Esophagus muscularis mucosa (tissue), 4 donors: ENCODE measurements around the gene TMEM14A. TPM values are rescaled to one million over a fixed set of nuclear protein-coding genes. Genes with fewer than 3 reads are reported as not detected.

Experiments
- DNase-seq: peaks from one replicate; pipeline ENCODE4 v3.0.0-alpha.2; 2017; ENCODE audit errors: extremely low spot score
- H3K27ac ChIP-seq, 4 donors: fragments of 200-600 bp; sonication (generic); replicated peaks in 1 of 4; 1 replicate in 3 of 4; 2 replicates in 1 of 4; pipeline ENCODE4 v1.5.1; 2016 to 2019; ENCODE audit warnings: mild to moderate bottlenecking in 1 of 4
- H3K27me3 ChIP-seq, 4 donors: fragments of 200-600 bp; sonication (generic); one replicate each; pipeline versions ENCODE4 v1.5.1 to v1.6.0; 2016 to 2019
- H3K36me3 ChIP-seq, 4 donors: fragments of 200-600 bp; sonication (generic); one replicate each; pipeline ENCODE4 v1.5.1; 2016 to 2019
- H3K4me1 ChIP-seq, 4 donors: fragments of 200-600 bp; sonication (generic); one replicate each; pipeline ENCODE4 v1.5.1; 2016 to 2019
- H3K4me3 ChIP-seq, 4 donors: fragments of 200-600 bp; sonication (generic); 1 replicate in 2 of 4; 2 replicates in 2 of 4; pipeline ENCODE4 v1.5.1; 2016 to 2019; ENCODE audit warnings: mild to moderate bottlenecking in 4 of 4, moderate library complexity in 1 of 4
- H3K9me3 ChIP-seq, 4 donors: fragments of 200-600 bp; sonication (generic); 1 replicate in 3 of 4; 2 replicates in 1 of 4; pipeline ENCODE4 v1.5.1; 2016 to 2019
- EP300 ChIP-seq: sonication (generic); formaldehyde crosslinking; IDR thresholded peaks from one replicate; pipeline ENCODE4 v1.6.1; 2017; ENCODE audit warnings: antibody characterized with exemption
- POLR2A ChIP-seq: fragments of 450-650 bp; IDR thresholded peaks from one replicate; pipeline ENCODE4 v1.6.1; 2017; ENCODE audit warnings: antibody characterized with exemption, moderate library complexity, mild to moderate bottlenecking, low read depth
- POLR2AphosphoS5 ChIP-seq, 2 donors: sonication (generic); formaldehyde crosslinking; IDR thresholded peaks; one replicate each; pipeline ENCODE4 v1.6.1; 2017; ENCODE audit warnings: antibody characterized with exemption in 2 of 2
- WGBS: methylation state at CpG from one replicate; pipeline ENCODE4 v1.1.5; 2018; 5-methylcytosine and 5-hydroxymethylcytosine counted together
- intact Hi-C: fragments of 100-400 bp; cut with DNase I; formaldehyde crosslinking; loops from one replicate; pipeline ENCODE4 v1.15.1; 2023
- total RNA-seq, 4 donors: library from RNA; depleted of rRNA; stranded (reverse); fragments of >200 nt; gene quantifications; one replicate each; pipeline versions ENCODE4 v1.1.0 to v1.2.1, GENCODE V29; 2016
- TF ChIP-seq, protein P1 (sequence below), 3 experiments: fragments of 200-600 bp in 2 of 3; fragments of 450-650 bp in 1 of 3; sonication (generic) in 2 of 3; IDR thresholded peaks; one replicate each; pipeline ENCODE4 v1.5.1; 2017 to 2019; ENCODE audit warnings: antibody characterized with exemption in 3 of 3, mild to moderate bottlenecking in 2 of 3, moderate library complexity in 1 of 3

TMEM14A gene
- total RNA-seq, 4 donors from 2014 or later: 19.2 to 31.1 (median 21.9) TPM

DNA sequence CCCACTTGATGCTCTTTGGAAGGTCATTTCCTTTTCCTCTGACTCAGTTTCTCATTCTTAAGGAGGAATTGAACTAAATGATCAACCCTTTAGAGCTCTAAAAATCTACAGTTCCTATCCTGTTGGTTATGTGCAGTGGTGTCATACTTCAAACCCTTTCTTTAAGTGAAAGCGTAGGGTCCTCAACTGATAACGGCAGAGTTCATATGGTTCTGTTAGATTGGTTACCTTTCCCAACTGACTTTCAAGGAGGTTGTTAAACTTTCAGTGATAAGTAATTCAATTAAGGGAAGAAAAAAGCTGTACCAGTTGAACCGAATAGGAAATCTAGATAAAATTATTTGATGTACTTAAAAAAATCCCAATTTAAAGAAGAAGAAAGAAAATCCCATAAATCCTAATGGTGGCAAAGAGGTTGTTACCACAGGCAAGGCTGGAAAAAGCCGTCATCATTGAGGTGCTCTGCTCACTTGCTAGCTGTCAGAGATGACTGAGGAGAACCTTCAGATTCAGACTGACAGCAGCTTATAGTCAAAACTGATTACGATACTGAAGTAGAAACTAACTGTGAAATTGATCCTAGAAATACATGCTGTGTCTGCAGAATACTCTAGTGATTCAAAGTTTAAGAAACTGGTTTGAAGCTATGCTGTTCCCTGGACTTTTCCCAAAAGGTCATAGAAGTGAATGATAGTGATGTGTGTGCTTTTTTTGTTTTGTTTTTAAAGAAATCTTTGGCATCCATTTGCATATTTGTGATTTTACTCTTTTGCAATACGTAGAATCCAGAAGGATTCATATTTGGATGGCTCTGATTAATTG, 16.2 kb downstream of the TMEM14A start:
- DNase-seq: no peak
- TF ChIP-seq POLR2AphosphoS5 (IDR thresholded peaks at IDR 0.05): no peak
- no peak for TF ChIP-seq EP300
- TF ChIP-seq, protein P1, sequence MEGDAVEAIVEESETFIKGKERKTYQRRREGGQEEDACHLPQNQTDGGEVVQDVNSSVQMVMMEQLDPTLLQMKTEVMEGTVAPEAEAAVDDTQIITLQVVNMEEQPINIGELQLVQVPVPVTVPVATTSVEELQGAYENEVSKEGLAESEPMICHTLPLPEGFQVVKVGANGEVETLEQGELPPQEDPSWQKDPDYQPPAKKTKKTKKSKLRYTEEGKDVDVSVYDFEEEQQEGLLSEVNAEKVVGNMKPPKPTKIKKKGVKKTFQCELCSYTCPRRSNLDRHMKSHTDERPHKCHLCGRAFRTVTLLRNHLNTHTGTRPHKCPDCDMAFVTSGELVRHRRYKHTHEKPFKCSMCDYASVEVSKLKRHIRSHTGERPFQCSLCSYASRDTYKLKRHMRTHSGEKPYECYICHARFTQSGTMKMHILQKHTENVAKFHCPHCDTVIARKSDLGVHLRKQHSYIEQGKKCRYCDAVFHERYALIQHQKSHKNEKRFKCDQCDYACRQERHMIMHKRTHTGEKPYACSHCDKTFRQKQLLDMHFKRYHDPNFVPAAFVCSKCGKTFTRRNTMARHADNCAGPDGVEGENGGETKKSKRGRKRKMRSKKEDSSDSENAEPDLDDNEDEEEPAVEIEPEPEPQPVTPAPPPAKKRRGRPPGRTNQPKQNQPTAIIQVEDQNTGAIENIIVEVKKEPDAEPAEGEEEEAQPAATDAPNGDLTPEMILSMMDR (IDR thresholded peaks at IDR 0.05): no peak
- TF ChIP-seq POLR2A: no peak
- Histone ChIP-seq H3K27me3 (no peaks in the 10 kb centered on the region), H3K36me3 (peaks cover 0 to 24% (median 15%) of the 10 kb centered on the region in 4 donors), H3K27ac (no peak overlapping the region), H3K9me3 (no peaks in the 10 kb centered on the region), H3K4me3 (no peak overlapping the region), H3K4me1 (no peaks in the 10 kb centered on the region)
- 97% methylated on average over 6 of the region's 6 CpGs for WGBS
- intact Hi-C loops: no loop called here

DNA sequence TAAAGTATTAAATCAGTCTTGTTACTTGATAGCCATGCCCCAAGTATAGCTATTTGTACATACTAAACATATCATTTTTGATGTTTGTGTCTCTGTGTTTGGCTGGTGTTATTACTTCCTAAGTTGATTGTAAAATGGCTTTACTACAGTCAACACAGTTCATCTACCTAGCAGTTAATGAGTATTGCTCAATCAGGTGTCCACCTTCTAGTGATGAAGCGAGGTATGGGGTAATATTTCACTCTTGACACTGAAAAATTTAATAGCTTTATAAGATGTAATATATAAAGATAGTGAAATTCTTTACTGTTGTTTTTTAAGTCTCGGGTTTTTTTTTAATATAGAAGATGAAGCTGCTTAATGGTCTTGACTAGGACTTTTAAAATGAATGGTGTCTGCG, 18.9 kb downstream of the TMEM14A start:
- intact Hi-C loops: no loop called here

DNA sequence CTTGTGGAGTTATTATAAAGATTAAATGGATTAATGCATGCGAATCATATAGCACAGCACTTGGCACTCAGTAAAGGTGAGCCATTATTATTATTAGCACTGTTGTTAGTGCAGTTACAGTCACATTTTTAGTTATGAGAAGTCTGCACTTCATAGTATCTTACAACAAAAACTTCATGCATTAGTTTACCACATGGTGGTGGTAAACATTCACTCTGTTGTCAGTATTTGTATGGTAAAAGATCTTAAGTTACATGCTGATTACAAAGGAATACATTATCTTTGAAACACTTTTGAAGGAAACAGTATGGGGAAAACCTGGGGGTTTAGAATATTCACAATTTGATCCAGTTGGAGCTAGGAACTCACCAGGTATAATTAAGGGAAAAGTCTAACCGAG, 20.8 kb downstream of the TMEM14A start:
- H3K36me3 ChIP-seq: no peaks in the 10 kb centered on the region
- 94% methylated on average over 2 of the region's 2 CpGs for whole genome bisulfite sequencing
- intact Hi-C loops: no loop called here
- TF ChIP-seq POLR2A (no peak), EP300 (no peak), POLR2AphosphoS5 (IDR thresholded peaks at IDR 0.05) (no peak)
- TF ChIP-seq, protein P1 (IDR thresholded peaks at IDR 0.05): no peak
- H3K27me3 ChIP-seq: no peaks in the 10 kb centered on the region
- H3K9me3 ChIP-seq: no peaks in the 10 kb centered on the region
- no peak overlapping the region for H3K4me3 ChIP-seq
- H3K27ac ChIP-seq: no peak overlapping the region
- DNase-seq: no peak
- no peaks in the 10 kb centered on the region for H3K4me1 ChIP-seq

More for the DNA sequence above, 18.9 kb downstream of the TMEM14A start:
- H3K36me3 ChIP-seq: no peaks in the 10 kb centered on the region
- no peaks in the 10 kb centered on the region for H3K27me3 ChIP-seq
- H3K27ac ChIP-seq: no peak overlapping the region
- no peak overlapping the region for H3K4me3 ChIP-seq
- TF ChIP-seq EP300 (no peak), POLR2AphosphoS5 (IDR thresholded peaks at IDR 0.05) (no peak), POLR2A (no peak)
- TF ChIP-seq, protein P1 (IDR thresholded peaks at IDR 0.05): no peak
- 96% methylated on average over 3 of the region's 3 CpGs for WGBS
- H3K9me3 ChIP-seq: no peaks in the 10 kb centered on the region
- DNase-seq: no peak
- no peaks in the 10 kb centered on the region for H3K4me1 ChIP-seq

DNA sequence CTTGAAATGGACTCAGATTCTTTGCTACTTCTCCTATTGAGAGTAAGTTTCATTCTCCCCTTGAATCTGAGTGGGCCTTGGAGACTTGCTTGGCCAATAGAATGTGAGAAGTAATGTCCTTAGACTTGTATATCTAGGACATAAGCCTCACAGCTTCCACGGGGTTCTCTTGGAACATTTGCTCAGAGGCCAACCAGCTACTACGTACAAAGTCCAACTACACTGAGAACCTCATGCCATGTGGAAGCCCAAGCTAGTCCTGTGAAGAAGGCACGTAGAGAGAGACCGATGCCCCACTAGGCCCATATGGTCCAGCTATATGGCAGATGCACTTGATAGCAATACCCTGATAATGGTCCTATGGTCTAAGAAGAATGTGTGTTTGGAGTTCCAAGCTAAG, 22.9 kb downstream of the TMEM14A start:
- no peaks in the 10 kb centered on the region for H3K9me3 ChIP-seq
- H3K27me3 ChIP-seq: no peaks in the 10 kb centered on the region
- no peaks in the 10 kb centered on the region for H3K4me1 ChIP-seq
- 89% methylated on average over 4 of the region's 4 CpGs for WGBS
- no peak overlapping the region for H3K27ac ChIP-seq
- no peak overlapping the region for H3K4me3 ChIP-seq
- DNase-seq: no peak
- H3K36me3 ChIP-seq: no peaks in the 10 kb centered on the region
- no peak for TF ChIP-seq POLR2A
- no peak for TF ChIP-seq EP300
- TF ChIP-seq, protein P1 (IDR thresholded peaks at IDR 0.05): no peak
- no peak for TF ChIP-seq POLR2AphosphoS5 (IDR thresholded peaks at IDR 0.05)
- intact Hi-C loops: no loop called here

DNA sequence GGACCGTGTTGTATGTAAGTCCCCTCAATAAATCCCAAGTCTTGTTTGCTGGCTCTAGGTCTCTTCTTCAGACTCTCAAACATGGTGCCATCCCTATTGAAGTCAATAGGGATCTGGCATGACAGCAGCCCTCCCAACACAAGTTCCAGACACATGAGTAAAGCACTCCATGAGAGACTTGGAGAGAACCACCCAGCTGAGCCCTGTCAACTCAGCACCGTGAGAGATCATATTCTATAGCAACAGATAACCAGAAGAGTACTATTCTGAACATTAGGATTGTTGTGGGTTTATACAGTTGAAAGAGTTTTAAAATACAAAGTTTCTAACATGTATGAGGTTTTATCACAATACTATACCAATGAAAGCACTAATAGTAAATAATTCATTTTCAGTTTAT, 23.5 kb downstream of the TMEM14A start:
- Histone ChIP-seq H3K27ac (no peak overlapping the region), H3K36me3 (no peaks in the 10 kb centered on the region), H3K27me3 (no peaks in the 10 kb centered on the region), H3K4me1 (no peaks in the 10 kb centered on the region), H3K4me3 (no peak overlapping the region), H3K9me3 (no peaks in the 10 kb centered on the region)
- intact Hi-C loops: no loop called here
- WGBS: 100% methylated on average over 2 of the region's 2 CpGs
- DNase-seq: no peak
- TF ChIP-seq POLR2AphosphoS5 (IDR thresholded peaks at IDR 0.05): no peak
- no peak for TF ChIP-seq EP300
- no peak for TF ChIP-seq POLR2A
- TF ChIP-seq, protein P1 (IDR thresholded peaks at IDR 0.05): no peak
